C4-2B (cell line): ENCODE data around the gene LIN7B.
"Not testable (repeated sequence)": the region's sequence is repeated elsewhere in the genome, so short reads cannot be mapped to it uniquely, and the experiment has no call there.

Source experiments
- H3K27ac ChIP-seq: fragments of 450-650 bp; 2 replicates; pipeline ENCODE4 v1.5.1; 2017
- CTCF ChIP-seq: fragments of 450-650 bp; conservative IDR thresholded peaks from 2 replicates; pipeline ENCODE4 v1.5.1; 2017; ENCODE audit warnings: mild to moderate bottlenecking
- ZFX ChIP-seq: fragments of 450-650 bp; IDR thresholded peaks from 2 replicates; pipeline ENCODE4 v1.6.1; 2017

LIN7B gene

GRCh38 chr19:49071860-49072547 is 42.2 kb upstream of the LIN7B start:
- TF ChIP-seq ZFX (no peak), CTCF (no peak)
- no peak overlapping the region for H3K27ac ChIP-seq

- no peak overlapping the region for H3K27ac ChIP-seq
- TF ChIP-seq ZFX (no peak), CTCF (no peak)
Measured at GRCh38 chr19:49073514-49074378, 40.4 kb upstream of the LIN7B start.

- TF ChIP-seq CTCF: peak; percentile 62
- H3K27ac ChIP-seq: not testable (repeated sequence)
Measured at GRCh38 chr19:49074869-49075268, 39.3 kb upstream of the LIN7B start.

- no peak overlapping the region for H3K27ac ChIP-seq
- TF ChIP-seq ZFX (no peak), CTCF (no peak)
Measured at GRCh38 chr19:49080392-49080791, 33.8 kb upstream of the LIN7B start.

- TF ChIP-seq CTCF (no peak), ZFX (no peak)
- no peak overlapping the region for H3K27ac ChIP-seq
Measured at GRCh38 chr19:49081273-49081672, 32.9 kb upstream of the LIN7B start.

- H3K27ac ChIP-seq: peak overlapping the region; percentile 90
- TF ChIP-seq ZFX (no peak), CTCF (no peak)
Measured at GRCh38 chr19:49084206-49085019, 29.8 kb upstream of the LIN7B start.
